ENCODE measurements around the gene ADAMTSL1. TPM values are rescaled to one million over a fixed set of nuclear protein-coding genes. Genes with fewer than 3 reads are reported as not detected.
"Not testable (repeated sequence)": the region's sequence is repeated elsewhere in the genome, so short reads cannot be mapped to it uniquely, and the experiment has no call there.

ADAMTSL1 gene
- total RNA-seq, 1 donor from 2014 or later: 12.3 TPM

- Histone ChIP-seq H3K4me3 (no peak overlapping the region), H3K27me3 (no peaks in the 10 kb centered on the region), H3K9me3 (peaks cover 0 to 12% of the 10 kb centered on the region in 2 donors), H3K4me1 (no peaks in the 10 kb centered on the region), H3K27ac (no peak overlapping the region), H3K36me3 (no peaks in the 10 kb centered on the region)
- intact Hi-C loops (cut with DNase I): no loop called here
- TF ChIP-seq CTCF (IDR thresholded peaks at IDR 0.05): no peak
- DNase-seq (ENCODE audit: low spot score in 2 of 2): no peak
Measured at GRCh38 chr9:18874069-18874468, 400.1 kb downstream of the ADAMTSL1 start.

- intact Hi-C loops (cut with DNase I); H3K27ac ChIP-seq; H3K27me3 ChIP-seq; DNase-seq (ENCODE audit: low spot score in 2 of 2); H3K9me3 ChIP-seq; H3K4me3 ChIP-seq; H3K4me1 ChIP-seq; H3K36me3 ChIP-seq: not testable (repeated sequence)
Measured at GRCh38 chr9:18874990-18875389, 401.0 kb downstream of the ADAMTSL1 start.

- Histone ChIP-seq H3K4me3 (no peak overlapping the region), H3K4me1 (no peaks in the 10 kb centered on the region), H3K27me3 (no peaks in the 10 kb centered on the region), H3K36me3 (no peaks in the 10 kb centered on the region), H3K27ac (no peak overlapping the region), H3K9me3 (no peaks in the 10 kb centered on the region)
- no peak for TF ChIP-seq CTCF (IDR thresholded peaks at IDR 0.05)
- DNase-seq (ENCODE audit: low spot score in 2 of 2): no peak
- intact Hi-C loops (cut with DNase I): no loop called here
Measured at GRCh38 chr9:18877984-18878383, 404.0 kb downstream of the ADAMTSL1 start.

GRCh38 chr9:18881758-18882157 lies 407.8 kb downstream of the ADAMTSL1 start:
- Histone ChIP-seq H3K4me3 (no peak overlapping the region), H3K27me3 (no peaks in the 10 kb centered on the region), H3K27ac (no peak overlapping the region), H3K4me1 (no peaks in the 10 kb centered on the region), H3K36me3 (no peaks in the 10 kb centered on the region), H3K9me3 (no peaks in the 10 kb centered on the region)
- no peak for TF ChIP-seq CTCF (IDR thresholded peaks at IDR 0.05)
- DNase-seq (ENCODE audit: low spot score in 2 of 2): no peak
- intact Hi-C loops (cut with DNase I): no loop called here

- Histone ChIP-seq H3K27me3 (no peaks in the 10 kb centered on the region), H3K36me3 (peaks cover 8 to 18% of the 10 kb centered on the region in 2 donors), H3K9me3 (no peaks in the 10 kb centered on the region), H3K4me3 (no peak overlapping the region), H3K4me1 (no peaks in the 10 kb centered on the region), H3K27ac (no peak overlapping the region)
- DNase-seq (ENCODE audit: low spot score in 2 of 2): no peak
- TF ChIP-seq CTCF (IDR thresholded peaks at IDR 0.05): no peak
- intact Hi-C loops (cut with DNase I): no loop called here
Measured at GRCh38 chr9:18887546-18887945, 413.6 kb downstream of the ADAMTSL1 start.

GRCh38 chr9:18888290-18888689 lies 414.3 kb downstream of the ADAMTSL1 start:
- no peak for TF ChIP-seq CTCF (IDR thresholded peaks at IDR 0.05)
- H3K4me1 ChIP-seq: no peaks in the 10 kb centered on the region
- no peak for DNase-seq (ENCODE audit: low spot score in 2 of 2)
- H3K27ac ChIP-seq: no peak overlapping the region
- no peak overlapping the region for H3K4me3 ChIP-seq
- no peaks in the 10 kb centered on the region for H3K9me3 ChIP-seq
- H3K36me3 ChIP-seq: peaks cover 9 to 25% of the 10 kb centered on the region in 2 donors
- intact Hi-C loops (cut with DNase I): no loop called here
- H3K27me3 ChIP-seq: no peaks in the 10 kb centered on the region
